Medulla oblongata (tissue), 1 donor: ENCODE data around the gene CMTM3.
A peak's percentile ranks its signal among the peaks of the same experiment; 100 is the strongest.
"Not testable (repeated sequence)": the region's sequence is repeated elsewhere in the genome, so short reads cannot be mapped to it uniquely, and the experiment has no call there.

Experiments used
- DNase-seq: peaks from one replicate; pipeline ENCODE4 v3.0.0-alpha.2; 2015; ENCODE audit errors: extremely low spot score

The CMTM3 gene

DNA sequence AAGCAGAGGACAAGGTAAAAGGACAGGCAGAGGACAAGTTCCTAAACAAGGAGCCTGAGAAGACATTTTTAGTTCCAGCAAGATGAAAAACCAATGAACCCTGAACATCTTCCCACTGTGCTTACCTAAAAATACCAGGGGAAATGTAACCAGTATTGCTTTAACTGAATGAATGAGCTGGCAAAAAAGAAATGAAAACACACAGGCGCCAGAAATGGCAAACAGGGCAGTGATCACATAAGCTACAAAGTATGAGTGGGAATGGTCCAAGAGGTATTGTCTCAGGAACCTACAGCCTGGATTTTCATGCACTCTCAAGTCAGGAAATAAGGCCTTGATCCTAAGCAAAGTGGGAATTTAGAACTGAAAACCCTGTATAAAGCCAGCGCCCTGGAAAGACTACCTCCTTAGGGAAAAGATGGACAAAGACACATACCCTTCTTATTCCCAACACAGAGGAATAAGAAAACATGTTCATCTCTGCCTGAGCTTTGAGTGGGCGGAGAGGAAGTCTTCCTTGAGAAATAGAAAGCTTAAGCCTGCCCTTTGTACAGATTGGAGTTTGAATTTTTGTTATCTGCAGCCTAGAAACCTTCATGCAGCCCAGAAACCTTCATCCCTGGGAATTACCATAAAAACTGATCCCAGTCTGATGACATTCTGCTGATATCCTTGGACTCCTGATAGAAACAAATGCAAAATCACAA lies 23.1 kb upstream of the CMTM3 start:
- DNase-seq, result no peak

DNA sequence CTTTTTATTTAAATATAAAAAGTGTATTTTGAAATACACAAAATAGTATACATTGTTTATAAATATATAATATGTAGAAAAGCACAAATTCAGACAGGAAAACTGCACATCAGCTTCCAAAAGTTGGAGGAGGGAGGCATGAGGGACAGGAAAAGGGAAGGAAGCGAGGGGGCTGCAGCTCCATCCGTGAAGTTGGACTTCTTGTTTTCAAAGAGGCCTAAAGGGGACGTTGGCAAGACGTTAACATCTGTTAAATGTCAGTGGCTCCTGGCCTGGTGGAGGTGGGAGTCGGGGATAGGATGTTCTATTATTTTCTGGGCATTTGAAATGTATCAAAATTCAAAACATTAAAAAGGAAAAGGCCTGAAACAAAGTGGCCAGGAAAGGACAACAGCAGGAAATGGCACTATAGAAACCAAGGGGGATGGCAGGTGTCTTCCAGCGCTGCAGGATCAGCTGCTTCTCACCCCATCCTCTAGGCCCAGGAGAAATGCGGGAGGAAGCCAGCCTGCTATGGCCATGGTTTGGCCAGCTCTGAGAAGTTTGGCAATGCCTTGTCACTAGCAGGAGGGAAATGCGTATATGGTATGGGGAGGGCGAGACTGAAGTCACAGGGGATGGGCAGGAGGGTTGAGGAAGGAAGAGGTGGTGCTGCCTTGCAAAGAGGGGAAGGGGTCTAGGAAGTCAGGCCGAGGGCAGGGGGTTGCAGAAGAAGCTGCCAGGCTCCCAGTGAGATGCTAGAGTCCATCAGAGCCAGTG lies 18.8 kb upstream of the CMTM3 start:
- DNase-seq, result peak; percentile 58

DNA sequence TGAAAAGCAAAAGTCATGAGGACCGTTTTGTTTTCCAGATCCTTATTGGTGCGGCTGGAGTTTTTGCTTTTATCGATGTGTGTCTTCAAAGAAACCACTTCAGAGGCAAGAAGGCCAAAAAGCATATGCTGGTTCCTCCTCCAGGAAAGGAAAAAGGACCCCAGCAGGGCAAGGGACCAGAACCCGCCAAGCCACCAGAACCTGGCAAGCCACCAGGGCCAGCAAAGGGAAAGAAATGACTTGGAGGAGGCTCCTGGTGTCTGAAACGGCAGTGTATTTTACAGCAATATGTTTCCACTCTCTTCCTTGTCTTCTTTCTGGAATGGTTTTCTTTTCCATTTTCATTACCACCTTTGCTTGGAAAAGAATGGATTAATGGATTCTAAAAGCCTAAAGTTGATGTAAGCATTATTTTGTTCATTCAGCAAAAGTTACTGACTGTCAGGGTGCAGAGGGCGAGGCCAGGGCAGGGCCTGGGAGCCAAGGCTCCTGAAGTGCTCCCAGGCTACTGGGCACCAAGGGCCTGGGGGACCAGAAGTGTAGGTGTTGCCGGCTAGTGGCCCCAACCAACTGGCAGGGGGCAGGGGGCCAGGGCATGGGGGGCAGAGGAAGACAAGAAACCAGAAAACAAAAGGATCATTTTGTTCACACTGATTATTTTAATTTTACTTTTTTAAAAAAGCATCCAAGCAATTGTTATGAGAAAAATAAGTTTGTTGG lies 16.5 kb upstream of the CMTM3 start:
- DNase-seq, result peak; percentile 19

DNA sequence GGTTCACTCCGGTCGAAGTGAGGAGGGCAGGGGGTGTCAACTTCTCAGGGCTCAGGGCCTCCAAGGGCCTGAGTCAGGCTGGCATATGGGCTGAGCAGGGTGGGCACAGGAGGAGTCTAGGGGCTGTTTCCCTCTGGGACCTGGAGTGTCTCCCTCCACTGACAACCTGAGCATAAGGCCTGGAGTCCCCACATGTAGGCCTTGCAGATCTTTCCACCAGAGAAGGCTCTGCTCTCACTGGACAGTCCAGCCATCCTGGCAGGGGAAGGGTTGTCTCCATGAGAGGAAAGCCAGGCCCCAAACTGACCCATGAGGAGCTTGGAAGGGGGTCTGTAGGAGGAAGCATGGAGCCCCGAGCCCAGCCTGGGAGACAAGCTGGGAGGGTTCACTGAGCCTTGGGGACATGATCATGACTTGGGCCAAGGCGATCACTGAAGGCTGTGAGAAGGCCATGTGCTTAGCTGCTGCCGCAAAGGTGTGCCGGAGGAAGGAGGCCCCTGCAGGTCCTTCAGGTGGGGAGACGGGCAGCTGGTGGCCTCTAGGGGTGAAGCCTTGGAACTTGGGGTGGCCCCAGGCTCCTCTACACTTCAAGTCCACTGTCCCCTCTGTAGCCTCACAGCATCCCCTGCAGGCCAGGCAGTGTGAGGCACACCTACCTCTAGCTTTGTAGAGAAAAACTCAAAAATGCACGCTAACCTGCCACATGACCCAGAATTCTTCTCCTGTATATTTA lies 15.4 kb upstream of the CMTM3 start:
- peak; percentile 77 for DNase-seq

DNA sequence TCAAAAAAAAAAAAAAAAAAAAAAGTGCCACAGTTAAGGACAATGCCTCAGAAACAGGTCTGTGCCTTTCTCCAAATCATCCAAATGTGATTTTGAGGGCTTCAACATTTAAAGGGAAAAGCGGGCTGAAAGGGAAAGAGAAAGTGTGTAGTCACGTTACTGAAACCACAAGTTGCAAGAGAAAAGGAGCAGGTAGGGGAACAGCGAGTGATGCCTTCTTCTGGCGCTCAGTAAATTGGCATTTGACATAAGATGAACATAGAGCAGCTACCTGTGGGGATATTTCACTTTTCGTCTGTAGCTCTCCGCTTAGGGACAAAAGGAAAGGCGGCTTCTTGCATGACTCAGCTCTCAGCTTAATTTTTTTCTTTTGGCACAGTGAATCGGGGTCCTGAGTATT lies 14.2 kb upstream of the CMTM3 start:
- DNase-seq, result peak; percentile 26

DNA sequence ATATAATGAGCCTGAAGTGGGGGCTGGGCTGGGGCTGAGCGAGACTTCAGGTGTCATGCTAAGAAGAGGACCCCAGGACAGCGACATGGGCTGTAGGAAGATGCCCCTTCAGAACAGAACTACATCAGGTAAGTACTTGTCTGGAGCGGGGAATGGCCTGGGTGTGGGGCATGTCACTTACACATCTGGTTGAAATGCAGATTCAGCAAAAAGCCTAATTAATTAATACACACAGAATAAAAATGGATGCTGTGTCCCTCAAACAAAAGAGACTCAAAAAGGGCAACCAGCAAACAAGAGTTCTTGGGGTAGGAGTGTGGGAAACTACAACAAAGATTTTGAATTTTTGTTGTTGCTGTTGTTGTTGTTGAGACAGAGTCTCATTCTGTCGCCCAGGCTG lies 13.5 kb upstream of the CMTM3 start:
- no peak for DNase-seq

DNA sequence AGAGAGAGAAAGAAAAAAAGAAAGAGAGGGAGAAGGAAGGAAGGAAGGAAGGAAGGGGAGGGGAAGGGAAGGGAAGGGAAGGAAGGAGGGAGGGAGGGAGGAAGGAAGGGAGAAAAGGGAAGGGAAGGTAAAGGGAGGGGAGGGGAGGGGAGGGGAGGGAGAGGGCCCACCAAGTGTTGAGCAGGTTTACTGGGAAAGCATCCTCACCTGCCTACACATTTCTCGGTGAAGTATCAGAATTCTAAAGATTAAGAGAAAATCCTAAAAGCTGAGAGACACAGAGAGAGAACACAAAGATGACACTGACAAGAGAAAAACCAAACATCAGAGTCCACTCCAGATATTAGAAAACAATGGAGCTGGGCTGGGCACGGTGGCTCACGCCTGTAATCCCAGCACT lies 12.3 kb upstream of the CMTM3 start:
- no peak for DNase-seq

DNA sequence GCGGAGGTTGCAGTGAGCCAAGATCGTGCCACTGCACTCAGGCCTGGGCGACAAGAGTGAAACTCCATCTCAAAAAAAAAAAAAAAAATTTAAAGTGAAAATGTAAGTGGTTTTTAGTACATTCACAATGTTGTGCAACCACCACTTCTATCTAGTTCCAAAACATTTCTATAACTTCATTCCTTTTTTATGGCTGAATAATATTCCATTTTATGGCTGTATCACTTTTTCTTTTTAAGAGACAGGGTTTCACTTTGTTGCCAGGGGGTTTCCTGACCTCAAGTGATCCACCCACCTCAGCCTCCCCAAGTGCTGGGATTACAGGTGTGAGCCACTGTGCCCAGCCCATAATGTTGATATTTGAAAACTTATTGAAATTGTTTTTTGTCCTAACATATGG lies 11.7 kb upstream of the CMTM3 start:
- DNase-seq, result no peak

DNA sequence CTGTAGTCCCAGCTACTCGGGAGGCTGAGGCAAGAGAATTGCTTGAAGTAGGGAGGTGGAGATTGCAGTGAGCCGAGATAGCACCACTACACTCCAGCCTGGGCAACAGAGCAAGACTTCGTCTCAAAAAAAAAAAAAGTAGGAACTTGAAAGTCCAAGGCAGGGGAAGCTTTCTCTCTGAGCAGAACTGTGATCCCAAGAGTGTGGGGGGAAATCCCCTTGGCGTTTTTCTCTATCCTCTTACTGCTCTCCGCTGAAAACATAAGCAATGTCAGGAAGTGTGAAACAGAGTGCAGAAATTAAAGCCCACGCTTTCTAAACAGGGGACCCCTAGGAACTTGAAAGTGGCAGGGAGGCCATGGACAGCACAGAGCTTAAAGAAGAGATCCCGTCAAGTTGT lies 9.8 kb upstream of the CMTM3 start:
- DNase-seq, result peak; percentile 33

DNA sequence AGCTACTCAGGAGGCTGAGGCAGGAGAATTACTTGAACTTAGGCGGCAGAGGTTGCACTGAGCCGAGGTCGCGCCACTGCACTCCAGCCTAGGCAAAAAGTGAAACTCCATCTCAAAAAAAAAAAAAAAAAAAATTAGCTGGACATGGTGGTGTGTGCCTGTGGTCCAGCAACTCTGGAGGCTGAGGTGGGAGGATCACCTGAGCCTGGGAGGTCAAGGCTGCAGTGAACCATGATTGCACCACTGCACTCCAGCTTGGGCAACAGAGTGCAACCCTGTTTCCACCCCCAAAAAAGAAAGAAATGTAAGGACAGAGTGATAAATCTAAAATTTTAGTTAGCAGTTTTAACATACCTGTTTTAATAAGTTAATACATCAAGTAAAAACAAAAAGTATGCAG lies 7.9 kb upstream of the CMTM3 start:
- not testable (repeated sequence) for DNase-seq

DNA sequence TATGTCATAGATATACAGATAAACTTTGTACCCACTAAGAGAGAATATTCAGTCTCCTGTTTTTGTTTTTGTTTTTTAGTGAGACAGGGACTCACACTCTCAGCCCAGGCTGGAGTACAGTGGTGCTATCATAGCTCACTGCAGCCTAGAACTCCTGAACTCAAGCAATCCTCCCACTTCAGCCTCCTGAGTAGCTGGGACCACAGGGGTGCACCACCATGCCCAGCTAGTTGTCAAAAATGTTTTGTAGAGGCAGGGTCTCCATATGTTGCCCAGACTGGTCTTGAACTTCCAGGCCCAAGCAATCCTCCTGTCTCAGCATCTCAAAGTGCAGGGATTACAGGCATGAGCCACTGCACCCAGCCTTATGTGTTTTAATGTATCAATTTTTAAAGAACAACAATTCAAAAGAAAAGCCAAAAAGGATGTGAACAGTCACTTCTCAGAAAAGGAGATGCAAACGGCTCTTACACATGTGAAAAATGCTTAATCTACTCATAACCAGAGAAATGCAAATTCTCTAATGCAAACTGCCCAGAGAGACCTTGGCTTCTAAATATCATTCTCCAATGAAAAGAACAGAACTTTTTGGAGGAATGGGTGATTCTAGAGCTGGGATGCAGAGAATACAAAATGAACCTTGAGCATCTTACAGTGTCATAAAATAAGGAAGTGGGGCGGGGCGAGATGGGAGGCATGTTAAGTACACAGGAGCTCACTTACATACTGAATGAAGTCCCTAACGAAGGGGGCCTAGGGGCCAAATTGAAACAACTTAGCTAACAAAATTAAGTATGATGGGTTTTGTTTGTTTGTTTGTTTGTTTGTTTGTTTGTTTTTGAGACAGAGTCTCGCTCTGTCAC lies 7.3 kb upstream of the CMTM3 start:
- DNase-seq, result no peak

DNA sequence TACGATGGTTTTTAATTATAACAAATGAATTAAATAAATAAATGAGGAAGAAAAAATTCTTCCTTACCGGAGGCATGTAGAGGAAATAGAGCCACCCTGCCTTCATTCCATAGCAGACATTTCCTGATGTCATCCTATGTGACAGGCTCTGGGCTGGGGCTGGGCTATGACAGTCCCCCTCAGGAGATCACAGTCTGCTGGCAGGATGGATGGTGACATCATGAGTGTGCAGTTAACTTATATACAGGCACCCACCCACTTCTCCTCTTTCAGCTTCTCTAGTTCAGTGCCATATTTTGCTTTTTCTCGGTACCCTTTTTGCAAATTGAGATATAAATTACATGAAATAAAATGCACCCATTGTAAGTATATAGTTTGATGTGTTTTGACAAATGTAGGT lies 6.4 kb upstream of the CMTM3 start:
- no peak for DNase-seq

DNA sequence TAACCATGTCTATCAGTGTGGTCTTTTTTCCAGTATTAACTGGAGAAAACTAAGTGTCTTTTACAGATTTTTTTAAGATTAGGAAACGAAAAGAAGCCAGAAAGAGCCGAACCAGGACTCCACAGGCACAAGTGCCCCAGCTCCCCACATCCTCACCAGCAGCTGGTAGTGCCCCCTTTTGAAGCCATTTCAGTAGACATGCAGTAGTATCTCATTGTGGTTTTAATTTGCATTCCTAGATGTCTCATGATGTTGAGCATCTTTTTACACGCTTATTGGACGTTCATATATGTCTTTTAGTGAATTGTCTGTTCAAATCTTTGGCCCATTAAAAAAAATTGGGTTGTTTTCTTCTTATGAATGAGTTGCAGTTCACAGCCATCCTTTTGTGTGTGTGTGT lies 4.8 kb upstream of the CMTM3 start:
- no peak for DNase-seq

DNA sequence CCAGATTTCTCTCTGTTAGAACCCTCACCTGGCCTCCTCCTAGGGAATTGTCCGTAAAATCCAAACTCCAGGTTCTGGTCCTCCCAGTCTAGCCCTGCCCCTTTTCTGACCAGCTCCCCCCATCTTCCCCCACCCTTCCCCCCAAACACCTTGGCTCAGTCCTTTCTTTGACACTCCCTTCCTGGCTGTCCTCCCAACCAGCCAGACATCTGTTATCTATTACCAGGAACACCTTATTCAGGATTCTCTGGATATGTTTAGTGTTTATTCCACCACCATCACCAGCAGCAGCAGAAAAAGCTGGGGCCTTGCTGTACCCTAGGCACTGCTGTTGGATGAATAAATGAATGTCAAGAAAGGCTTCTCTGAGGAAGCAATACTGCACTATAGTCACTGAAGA lies 4.0 kb upstream of the CMTM3 start:
- no peak for DNase-seq

DNA sequence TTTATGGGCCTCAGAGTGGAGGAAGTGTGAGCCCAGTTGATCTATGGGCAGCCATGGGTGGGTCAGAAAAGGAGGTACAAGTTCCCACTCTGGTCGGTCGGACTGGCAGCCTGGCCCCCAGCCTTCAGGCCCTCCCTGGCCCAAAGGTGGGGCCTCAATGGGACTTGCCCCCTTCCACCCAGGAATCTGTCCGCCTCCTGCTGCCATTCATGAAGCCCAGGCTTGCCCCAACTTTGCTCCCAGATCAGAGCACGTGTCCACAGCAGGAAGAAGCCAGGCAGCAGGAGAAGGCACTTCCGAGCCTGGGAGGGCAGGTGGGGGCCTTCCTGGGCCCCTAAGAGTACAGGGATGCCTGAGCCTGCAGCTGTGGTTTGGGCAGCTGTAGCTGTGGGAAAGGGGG lies 3.0 kb upstream of the CMTM3 start:
- DNase-seq, result no peak

DNA sequence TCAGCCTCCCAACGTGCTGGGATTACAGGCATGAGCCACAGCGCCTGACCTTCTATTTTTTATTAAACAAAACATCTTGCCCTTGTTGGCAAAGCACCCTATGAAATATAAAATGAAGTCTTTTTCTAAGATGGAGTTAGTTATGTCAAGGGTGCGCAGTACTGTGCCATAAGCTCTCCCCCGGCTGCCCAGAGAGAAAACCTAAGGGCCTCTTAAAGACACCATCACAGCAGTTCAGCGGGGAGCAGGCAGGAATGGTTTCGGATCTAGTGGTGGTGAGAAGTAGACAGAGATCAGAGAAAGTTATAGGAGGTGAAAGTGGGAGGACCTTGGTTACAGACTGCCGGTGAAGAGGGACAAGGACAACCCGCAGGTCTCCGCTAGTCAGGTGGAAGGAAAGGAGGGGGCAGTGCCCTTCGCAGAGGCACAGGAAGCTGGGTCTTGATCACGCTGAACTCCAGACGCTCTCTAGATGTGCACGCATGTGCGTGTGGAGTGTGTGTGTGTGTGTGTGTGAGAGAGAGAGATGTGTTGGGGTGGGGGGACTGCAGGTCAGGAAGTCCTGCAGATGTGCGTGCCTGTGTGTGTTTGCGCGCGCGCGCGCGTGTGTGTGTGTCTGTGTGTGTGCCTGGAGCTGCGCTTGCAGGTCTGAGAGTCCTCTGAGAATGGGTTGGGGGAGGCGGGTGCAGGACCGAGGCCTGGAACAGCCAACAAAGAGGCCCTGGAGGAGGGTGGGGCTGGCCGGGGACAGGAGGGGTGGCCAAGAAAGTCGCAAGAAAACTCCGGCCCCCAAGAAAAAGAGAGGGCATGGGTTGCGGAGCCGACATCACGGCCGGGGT lies 748 bp upstream of the CMTM3 start:
- peak; percentile 50 for DNase-seq

DNA sequence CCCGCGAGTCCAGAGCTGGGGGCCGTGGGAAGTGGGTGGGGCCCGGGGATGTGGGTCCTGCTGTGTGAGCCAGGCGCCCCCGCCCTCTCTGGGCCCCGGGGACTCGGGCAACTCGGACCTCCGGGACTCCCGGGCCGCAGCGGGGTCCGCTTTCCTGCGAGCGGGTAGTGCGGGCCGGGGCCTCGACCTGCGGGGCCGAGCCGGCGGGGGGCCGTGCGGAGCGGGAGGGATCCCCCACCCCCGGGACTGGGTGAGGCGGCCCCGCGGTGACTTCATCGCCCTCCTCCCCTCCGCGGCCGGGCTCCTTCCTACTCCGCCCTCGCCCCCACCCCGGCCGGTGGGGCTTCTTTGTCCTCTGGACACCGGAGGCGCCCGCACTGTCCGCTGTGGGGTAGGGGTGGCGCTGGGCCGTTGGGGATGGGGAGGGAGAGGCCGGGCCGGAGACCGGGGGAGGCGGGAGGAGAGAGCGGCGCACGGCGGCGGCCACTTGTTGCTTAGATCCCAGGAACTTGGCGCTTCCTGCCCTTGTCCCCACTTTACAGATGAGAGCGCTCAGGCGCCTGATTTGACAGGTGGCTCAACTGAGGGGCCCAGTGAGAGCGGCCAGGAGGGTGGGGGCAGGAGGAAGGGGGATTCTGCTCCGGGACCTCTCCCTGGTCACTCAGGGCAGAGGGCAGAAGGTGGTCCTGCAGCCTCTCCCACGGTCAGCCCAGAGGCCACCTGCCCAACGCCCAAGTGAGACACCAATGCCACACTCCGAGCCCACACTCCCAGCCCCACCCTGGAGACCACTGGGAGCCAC lies 874 bp downstream of the CMTM3 start:
- DNase-seq, result no peak

DNA sequence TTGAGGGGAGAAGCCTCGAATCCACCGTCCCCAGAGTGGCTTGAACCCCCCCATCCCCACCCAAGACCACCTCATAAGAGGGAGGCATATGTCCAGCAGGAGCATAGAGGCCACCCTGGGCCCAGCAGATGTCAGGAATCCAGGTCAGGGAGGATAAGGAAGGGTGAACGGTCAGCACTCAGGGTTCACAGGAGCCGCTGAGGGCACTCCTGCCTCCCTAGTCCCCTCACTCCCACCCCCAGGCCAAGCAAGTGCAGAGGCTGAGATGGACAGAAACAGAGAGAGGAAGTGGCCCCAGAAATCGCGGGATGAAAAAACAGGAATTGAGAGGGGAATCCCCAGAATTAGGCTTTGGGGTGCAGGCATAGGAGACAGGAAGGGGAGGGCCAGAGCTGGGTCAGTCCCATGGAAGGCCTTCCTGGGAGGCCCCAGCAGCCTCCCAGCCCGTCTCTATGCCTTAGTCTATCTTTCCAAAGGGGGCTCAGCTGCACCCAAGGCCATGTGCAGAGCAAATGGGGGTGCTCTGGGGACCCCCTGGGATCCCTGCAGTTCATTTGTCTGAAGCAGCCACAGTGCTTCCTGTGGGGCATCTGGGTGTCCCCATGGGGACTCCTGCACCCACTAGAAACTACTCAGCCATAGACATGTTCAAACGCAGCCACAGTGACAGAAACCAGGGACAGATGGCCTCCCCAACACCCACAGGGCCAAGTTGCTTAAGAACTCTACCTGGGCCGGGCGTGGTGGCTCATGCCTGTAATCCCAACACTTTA lies 1.7 kb downstream of the CMTM3 start:
- peak; percentile 56 for DNase-seq
